ENCODE measurements around the gene NPPC.
"Not testable (repeated sequence)": the region's sequence is repeated elsewhere in the genome, so short reads cannot be mapped to it uniquely, and the experiment has no call there.

The NPPC gene

GRCh38 chr2:231919341-231920035 lies 6.7 kb downstream of the NPPC start:
- no peak for DNase-seq

DNA sequence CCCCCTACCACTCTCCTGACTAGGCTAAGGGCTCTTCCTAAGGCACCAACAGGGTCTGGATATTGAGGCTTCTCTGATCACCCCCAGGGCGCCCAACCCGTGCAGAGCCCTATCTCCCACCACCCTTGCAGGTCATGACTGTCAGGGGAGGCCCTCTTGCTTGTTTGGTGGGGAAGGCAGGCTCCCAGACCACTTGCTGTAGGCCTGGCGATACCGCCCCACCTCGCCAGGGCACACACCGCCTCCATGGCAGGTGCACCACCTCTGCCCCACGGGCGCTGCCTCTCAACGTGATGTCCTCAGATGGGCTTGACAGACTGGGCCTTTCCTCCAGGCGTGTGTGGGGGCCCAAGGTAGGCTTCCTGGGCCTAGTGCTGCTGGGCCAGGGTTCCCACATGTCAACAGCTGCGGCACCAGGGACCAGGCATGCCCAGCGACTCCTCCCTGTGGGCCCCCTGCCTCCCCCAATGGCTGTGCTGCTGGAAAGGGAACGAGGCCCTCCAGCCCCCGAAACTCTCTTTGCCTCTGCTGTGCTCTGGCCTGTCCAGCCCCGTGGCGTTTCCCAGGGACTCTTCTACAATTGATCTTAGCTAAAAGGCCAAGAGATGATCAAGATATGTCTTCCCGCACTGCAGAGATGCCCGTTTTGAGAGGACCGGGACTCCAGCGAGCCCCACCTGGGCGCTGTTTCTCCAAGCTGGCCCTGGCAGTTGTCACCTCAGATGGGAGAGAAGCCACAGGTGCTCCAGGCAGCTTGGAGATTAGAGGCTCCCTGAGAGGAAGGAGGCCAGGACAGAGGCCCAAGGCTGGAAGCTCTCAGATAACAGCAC lies 7.5 kb downstream of the NPPC start:
- no peak for DNase-seq

- DNase-seq, result no peak
These were observed 8.7 kb downstream of the NPPC start for GRCh38 chr2:231917280-231918066.

DNA sequence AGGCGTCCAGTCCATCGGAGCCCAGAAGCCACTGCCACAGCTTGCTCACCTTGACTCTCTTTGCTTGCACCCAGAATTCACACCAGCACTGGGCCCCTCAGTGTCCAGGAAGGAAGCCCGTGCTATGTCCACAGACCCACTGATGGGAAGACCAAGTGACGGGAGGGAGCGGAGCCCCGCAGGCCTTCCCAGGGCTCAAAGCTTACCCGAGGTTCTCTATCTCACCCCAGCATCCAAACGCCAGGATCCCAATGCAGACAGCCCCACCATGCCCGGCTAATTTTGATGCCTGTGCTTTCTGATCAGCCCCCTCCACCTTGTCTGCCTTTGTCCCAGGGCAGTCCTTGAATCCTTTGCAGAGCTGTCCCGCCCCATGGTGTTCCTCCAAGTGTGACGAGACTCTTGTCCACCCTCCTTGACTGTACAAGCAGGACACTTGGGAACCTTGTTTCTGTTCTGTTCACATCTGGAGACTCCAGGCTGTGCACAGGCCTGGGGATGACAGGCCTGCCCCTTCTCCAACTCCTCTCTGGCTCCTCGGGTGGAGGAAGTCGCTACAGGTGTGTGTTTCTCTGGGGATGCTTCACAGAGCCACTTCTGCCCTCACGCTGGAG lies 12.0 kb downstream of the NPPC start:
- DNase-seq, result no peak

DNA sequence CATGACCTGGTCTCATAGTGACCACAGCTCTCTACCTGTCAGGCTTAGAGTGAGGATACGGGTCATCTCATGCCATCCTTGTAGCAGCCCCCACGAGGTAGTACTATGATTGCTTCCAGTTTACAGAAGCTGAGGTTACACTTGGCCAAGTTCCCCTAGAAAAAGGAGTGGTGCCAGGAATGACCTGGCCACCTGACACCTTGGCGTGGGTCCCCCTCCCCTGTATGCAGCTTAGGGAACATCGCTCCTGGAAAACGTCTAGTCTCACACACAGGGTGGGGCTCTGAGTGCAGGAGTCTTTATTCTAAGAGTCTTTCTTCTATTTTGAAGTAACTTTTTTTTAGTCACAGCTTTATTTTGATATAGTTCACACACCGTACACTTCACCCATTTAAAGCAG lies 14.8 kb downstream of the NPPC start:
- DNase-seq, result no peak

DNA sequence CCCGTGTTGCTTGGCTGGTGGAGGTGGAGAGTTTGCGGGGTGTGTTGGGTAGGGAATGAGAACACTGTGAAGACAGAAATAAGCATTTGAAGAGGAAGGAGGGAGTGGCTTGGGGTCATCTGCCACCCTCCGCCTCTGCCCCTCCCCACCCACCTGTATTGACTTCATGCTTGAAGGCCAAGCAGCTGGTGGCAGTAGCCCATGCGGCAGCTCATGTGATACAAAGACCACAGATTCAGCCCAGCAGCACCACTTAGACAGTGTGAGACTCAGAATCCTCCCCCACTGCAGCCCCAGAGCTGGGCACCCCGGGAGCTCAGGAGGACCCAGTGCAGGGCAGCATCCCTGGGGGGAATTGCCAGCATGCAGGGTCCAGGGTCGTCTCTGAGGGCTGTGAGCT lies 15.4 kb downstream of the NPPC start:
- DNase-seq, result no peak

DNA sequence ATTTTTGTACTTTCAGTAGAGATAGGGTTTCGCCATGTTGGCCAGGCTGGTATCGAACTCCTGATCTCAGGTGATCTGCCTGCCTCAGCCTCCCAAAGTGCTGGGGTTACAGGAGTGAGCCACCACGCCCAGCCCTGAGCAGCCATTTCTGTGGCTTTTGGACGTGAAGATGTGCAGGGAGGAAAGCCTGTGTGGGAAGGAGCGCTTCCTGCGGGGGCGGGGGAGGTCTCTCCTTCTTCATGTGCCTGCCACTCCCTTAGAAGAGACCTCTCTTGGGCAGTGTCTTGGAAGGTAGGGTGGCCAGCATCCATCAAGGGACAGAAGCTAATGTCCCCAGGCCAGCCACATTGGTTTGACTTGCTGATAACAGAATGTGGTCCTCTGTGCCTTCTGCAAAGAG lies 16.0 kb downstream of the NPPC start:
- not testable (repeated sequence) for DNase-seq

- no peak for DNase-seq
These were observed 16.6 kb downstream of the NPPC start for GRCh38 chr2:231909631-231910030.

DNA sequence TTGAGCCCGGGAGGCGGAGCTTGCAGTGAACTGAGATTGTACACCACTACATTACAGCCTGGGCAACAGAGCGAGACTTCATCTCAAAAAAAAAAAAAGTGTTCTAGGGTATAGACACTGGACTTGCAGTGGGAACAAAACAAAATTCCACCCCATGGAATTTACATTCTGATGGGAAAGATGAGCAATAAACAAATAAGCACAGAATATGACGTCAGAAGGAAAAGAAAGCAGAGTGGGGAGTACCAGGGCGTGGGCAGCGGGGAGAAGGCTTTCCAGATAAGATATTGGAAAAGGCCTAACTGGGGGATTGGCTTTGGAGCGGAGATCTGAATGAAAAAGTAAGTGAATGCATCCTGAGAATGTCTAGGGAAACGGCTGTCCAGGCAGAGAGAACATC lies 17.6 kb downstream of the NPPC start:
- no peak for DNase-seq

GRCh38 chr2:231907765-231908164 lies 18.4 kb downstream of the NPPC start:
- no peak for DNase-seq

- no peak for DNase-seq
These were observed 21.2 kb downstream of the NPPC start for GRCh38 chr2:231905026-231905425.

DNA sequence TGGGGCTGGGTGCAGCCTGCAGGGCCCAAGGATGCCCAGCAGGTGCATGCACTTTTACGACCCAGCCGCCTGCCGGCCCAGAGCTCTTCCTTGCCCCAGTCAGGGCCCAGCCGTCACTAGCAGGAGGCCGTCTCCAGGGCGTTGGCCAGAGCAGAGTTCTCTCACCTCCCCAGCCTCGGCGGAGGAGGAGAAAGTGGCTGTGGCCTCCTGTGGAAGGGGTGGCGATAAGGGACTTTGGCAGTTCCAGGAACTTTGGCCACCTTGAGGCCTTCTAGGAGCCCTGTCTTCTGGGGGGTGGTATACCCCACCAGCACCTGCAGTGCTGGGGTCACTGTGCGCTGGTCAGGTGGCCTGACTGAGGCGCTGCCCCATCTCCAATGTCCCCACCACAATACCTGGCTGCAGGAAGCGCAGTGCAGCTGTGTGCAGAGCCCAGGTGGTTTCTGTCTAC lies 22.0 kb downstream of the NPPC start:
- DNase-seq, result no peak

- DNase-seq, result no peak
These were observed 23.6 kb downstream of the NPPC start for GRCh38 chr2:231902598-231902997.

- DNase-seq, result no peak
These were observed 25.2 kb downstream of the NPPC start for GRCh38 chr2:231900972-231901371.

- DNase-seq, result no peak
These were observed 25.7 kb downstream of the NPPC start for GRCh38 chr2:231900486-231900942.

DNA sequence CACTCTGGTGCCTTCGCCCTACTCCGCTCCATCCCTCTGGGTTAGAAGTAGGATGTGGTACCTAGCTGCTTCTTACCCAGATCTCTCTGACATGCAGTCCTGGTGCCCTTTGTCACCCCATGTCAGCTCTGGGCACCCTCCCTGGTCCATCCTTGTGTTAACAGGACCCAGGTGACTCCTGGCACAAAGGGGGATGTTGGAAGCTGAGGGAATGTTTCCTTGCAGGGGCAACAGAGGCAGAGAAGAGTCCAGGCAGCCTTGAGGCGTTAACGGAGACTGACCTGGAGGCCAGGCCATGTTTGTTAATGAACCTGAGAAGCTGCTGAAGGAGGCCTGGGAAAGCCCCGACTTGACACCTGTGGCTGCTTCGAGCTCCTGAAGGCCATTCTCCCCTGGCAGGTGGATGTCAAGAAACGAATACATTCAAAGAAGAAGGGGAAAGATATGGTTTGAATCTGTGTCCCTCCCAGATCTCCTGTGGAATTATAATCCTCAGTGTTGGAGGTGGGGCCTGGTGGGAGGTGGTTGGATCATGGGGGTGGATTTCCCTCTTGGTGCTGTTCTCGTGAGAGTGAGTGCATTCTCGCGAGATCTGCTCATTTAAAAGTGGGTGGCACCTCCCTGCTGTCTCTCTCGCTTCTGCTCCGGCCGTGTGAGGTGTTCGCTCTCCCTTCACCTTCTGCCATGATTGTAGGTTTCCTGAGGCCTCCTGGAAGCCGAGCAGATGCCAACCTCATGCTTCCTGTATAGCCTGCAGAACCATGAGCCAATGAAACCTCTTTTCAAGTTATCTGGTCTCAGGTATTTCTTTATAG lies 31.4 kb downstream of the NPPC start:
- DNase-seq, result no peak

DNA sequence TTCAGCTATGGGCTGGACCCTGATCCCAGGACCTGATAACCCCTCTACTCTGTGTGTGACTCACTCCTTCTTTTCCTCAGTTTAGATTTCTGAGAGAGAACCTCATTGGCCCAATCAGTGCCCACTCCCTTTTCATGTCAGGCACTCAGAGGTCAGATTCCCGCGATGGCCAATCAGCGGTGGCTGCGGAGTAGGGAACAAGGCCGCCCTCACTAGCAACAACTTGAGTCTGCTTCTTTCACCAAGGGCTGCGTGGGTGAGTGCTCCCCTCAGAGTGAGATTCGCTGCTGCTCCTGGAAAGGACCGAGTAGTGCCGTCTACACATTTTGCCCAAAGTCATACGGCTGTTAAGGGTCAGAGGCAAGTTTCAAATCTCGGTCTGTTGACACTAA lies 34.7 kb downstream of the NPPC start:
- DNase-seq, result no peak

GRCh38 chr2:231890896-231891513 lies 35.2 kb downstream of the NPPC start:
- DNase-seq, result no peak

GRCh38 chr2:231887756-231888155 lies 38.4 kb downstream of the NPPC start:
- no peak for DNase-seq

GRCh38 chr2:231886071-231886681 lies 40.0 kb downstream of the NPPC start:
- DNase-seq, result no peak
